Stomach (tissue), 8 donors: ENCODE measurements around the gene FBXO27. TPM values are rescaled to one million over a fixed set of nuclear protein-coding genes. Genes with fewer than 3 reads are reported as not detected.

Source experiments
- polyA plus RNA-seq, 3 donors: library from polyadenylated mRNA; stranded (reverse); fragments of 200-250 nt; gene quantifications; one replicate each; pipeline ENCODE4 v1.2.3, GENCODE V29; 2013
- total RNA-seq, 5 donors: library from RNA; depleted of rRNA; stranded (reverse); fragments of >200 nt; gene quantifications; one replicate each; pipeline versions ENCODE4 v1.1.0 to v1.2.3, GENCODE V29; 2014 to 2016
- donor health status: healthy with polysubstance abuse.
- donor health status: Bipolar disorder and iron deficiency.
- donor health status: healthy.

FBXO27 gene
- total and polyA plus RNA-seq, 8 donors: 0.89 to 7.1 (median 3.2) TPM; not detected in 1

Other genes starting within 250 kb of the FBXO27 start
- gene LGALS7B, start 243.3 kb downstream of the FBXO27 start, total RNA-seq: not detected
- gene LGALS7B, start 243.3 kb downstream of the FBXO27 start, polyA plus RNA-seq: 100 to 1,000 TPM in 1 of 3 donors, 1 to 10 TPM in 2; 3.6 to 980 (median 4.6) TPM
- gene LGALS4, start 219.6 kb downstream of the FBXO27 start, total RNA-seq: 1,000 to 10,000 TPM in 1 of 5 donors, 100 to 1,000 TPM in 3, 10 to 100 TPM in 1; 32.1 to 1,765 (median 113) TPM
- 100 to 1,000 TPM in 1 of 3 donors, 10 to 100 TPM in 2; 23.5 to 627 (median 80.1) TPM for gene LGALS4, start 219.6 kb downstream of the FBXO27 start, polyA plus RNA-seq
- 100 to 1,000 TPM in 2 of 5 donors, 10 to 100 TPM in 3; 32.9 to 720 (median 94.6) TPM for gene ECH1, start 200.8 kb downstream of the FBXO27 start, total RNA-seq
- 100 to 1,000 TPM; 161 to 270 (median 228) TPM for gene ECH1, start 200.8 kb downstream of the FBXO27 start, polyA plus RNA-seq
- 100 to 1,000 TPM; 148 to 242 (median 169) TPM for gene HNRNPL, start 182.6 kb downstream of the FBXO27 start, total RNA-seq
- gene HNRNPL, start 182.6 kb downstream of the FBXO27 start, polyA plus RNA-seq: 100 to 1,000 TPM; 111 to 151 (median 114) TPM
- 1 to 10 TPM in 4 of 5 donors, not detected in 1; 1.8 to 9.2 (median 3.4) TPM for gene RINL, start 154.3 kb downstream of the FBXO27 start, total RNA-seq
- gene RINL, start 154.3 kb downstream of the FBXO27 start, polyA plus RNA-seq: 10 to 100 TPM in 1 of 3 donors, 1 to 10 TPM in 2; 6.9 to 10.0 (median 9.3) TPM
- 100 to 1,000 TPM in 1 of 5 donors, 10 to 100 TPM in 4; 21.1 to 764 (median 32.9) TPM for gene SIRT2, start 132.9 kb downstream of the FBXO27 start, total RNA-seq
- gene SIRT2, start 132.9 kb downstream of the FBXO27 start, polyA plus RNA-seq: 10 to 100 TPM; 31.6 to 46.6 (median 35.7) TPM
- gene NFKBIB, start 132.6 kb downstream of the FBXO27 start, total RNA-seq: 10 to 100 TPM in 2 of 5 donors, 1 to 10 TPM in 2, not detected in 1; 5.4 to 93.3 (median 15.4) TPM
- gene NFKBIB, start 132.6 kb downstream of the FBXO27 start, polyA plus RNA-seq: 10 to 100 TPM; 29.6 to 46.3 (median 44.0) TPM
- 1 to 10 TPM in 1 of 5 donors, not detected in 4; 3.9 TPM for gene CCER2, start 120.4 kb downstream of the FBXO27 start, total RNA-seq
- gene CCER2, start 120.4 kb downstream of the FBXO27 start, polyA plus RNA-seq: 1 to 10 TPM in 2 of 3 donors, under 1 TPM in 1; 0.68 to 1.2 (median 1.1) TPM
- 10 to 100 TPM in 2 of 5 donors, 1 to 10 TPM in 2, not detected in 1; 4.9 to 59.4 (median 18.2) TPM for gene SARS2, start 101.8 kb downstream of the FBXO27 start, total RNA-seq
- gene SARS2, start 101.8 kb downstream of the FBXO27 start, polyA plus RNA-seq: 10 to 100 TPM; 24.1 to 37.8 (median 31.4) TPM
- gene MRPS12, start 101.6 kb downstream of the FBXO27 start, total RNA-seq: 10 to 100 TPM in 3 of 5 donors, 1 to 10 TPM in 2; 3.8 to 47.5 (median 16.1) TPM
- 10 to 100 TPM; 44.2 to 73.1 (median 55.3) TPM for gene MRPS12, start 101.6 kb downstream of the FBXO27 start, polyA plus RNA-seq
- 10 to 100 TPM in 1 of 5 donors, 1 to 10 TPM in 3, not detected in 1; 1.8 to 19.1 (median 6.3) TPM for gene FBXO17, start 56.8 kb downstream of the FBXO27 start, total RNA-seq
- 1 to 10 TPM; 4.7 to 7.9 (median 6.6) TPM for gene FBXO17, start 56.8 kb downstream of the FBXO27 start, polyA plus RNA-seq
- gene ACP7, start 51.8 kb upstream of the FBXO27 start, total RNA-seq: not detected
- not detected for gene ACP7, start 51.8 kb upstream of the FBXO27 start, polyA plus RNA-seq
- gene PAK4, start 93.2 kb upstream of the FBXO27 start, total RNA-seq: 10 to 100 TPM in 3 of 5 donors, 1 to 10 TPM in 2; 4.2 to 80.4 (median 35.6) TPM
- 10 to 100 TPM; 20.8 to 24.5 (median 24.3) TPM for gene PAK4, start 93.2 kb upstream of the FBXO27 start, polyA plus RNA-seq
- gene NCCRP1, start 164.4 kb upstream of the FBXO27 start, total RNA-seq: not detected
- 10 to 100 TPM in 1 of 3 donors, under 1 TPM in 1, not detected in 1; 0.37 to 40.6 TPM for gene NCCRP1, start 164.4 kb upstream of the FBXO27 start, polyA plus RNA-seq
- not detected for gene SYCN, start 171.7 kb upstream of the FBXO27 start, total RNA-seq
- 1 to 10 TPM in 1 of 3 donors, under 1 TPM in 1, not detected in 1; 0.65 to 1.9 TPM for gene SYCN, start 171.7 kb upstream of the FBXO27 start, polyA plus RNA-seq
- not detected for gene IFNL3, start 212.5 kb upstream of the FBXO27 start, total RNA-seq
- not detected for gene IFNL3, start 212.5 kb upstream of the FBXO27 start, polyA plus RNA-seq
- not detected for gene IFNL4, start 216.3 kb upstream of the FBXO27 start, total RNA-seq
- not detected for gene IFNL4, start 216.3 kb upstream of the FBXO27 start, polyA plus RNA-seq
- not detected for gene IFNL2, start 235.8 kb upstream of the FBXO27 start, total RNA-seq
- not detected for gene IFNL2, start 235.8 kb upstream of the FBXO27 start, polyA plus RNA-seq